Thoracic aorta (tissue), 2 donors: ENCODE results near the gene UBE2H. TPM values are rescaled to one million over a fixed set of nuclear protein-coding genes. Genes with fewer than 3 reads are reported as not detected.

Experiments
- ATAC-seq: fragments of 150-250 bp; one replicate; pipeline ENCODE4 v1.8.0; 2017; ENCODE audit warnings: low read depth; ENCODE audit not compliant: insufficient number of reproducible peaks, low FRiP score
- DNase-seq: peaks from one replicate; pipeline ENCODE4 v3.0.0-alpha.2; 2020; ENCODE audit warnings: low spot score
- H3K27ac ChIP-seq, 2 donors: fragments of 200-600 bp; sonication (generic); 1 replicate in 1 of 2; 2 replicates in 1 of 2; pipeline ENCODE4 v1.5.1; 2016; ENCODE audit warnings: mild to moderate bottlenecking in 2 of 2, moderate library complexity in 2 of 2
- H3K27me3 ChIP-seq: fragments of 200-600 bp; sonication (generic); replicated peaks from 2 replicates; pipeline ENCODE4 v1.6.0; 2016; ENCODE audit warnings: mild to moderate bottlenecking; ENCODE audit not compliant: insufficient read depth
- H3K36me3 ChIP-seq: fragments of 200-600 bp; sonication (generic); one replicate; pipeline ENCODE4 v1.5.1; 2016
- H3K4me1 ChIP-seq, 2 donors: fragments of 200-600 bp; sonication (generic); 1 replicate in 1 of 2; 2 replicates in 1 of 2; pipeline versions ENCODE4 v1.5.1 to v1.6.0; 2016; ENCODE audit warnings: low read depth in 2 of 2, mild to moderate bottlenecking in 1 of 2; ENCODE audit not compliant: control insufficient read depth in 1 of 2
- H3K4me3 ChIP-seq: fragments of 200-600 bp; sonication (generic); 2 replicates; pipeline ENCODE4 v1.5.1; 2016; ENCODE audit warnings: mild to moderate bottlenecking
- H3K9me3 ChIP-seq: fragments of 200-600 bp; sonication (generic); 2 replicates; pipeline ENCODE4 v1.5.1; 2016
- CTCF ChIP-seq: fragments of 200-600 bp; sonication (generic); IDR thresholded peaks from one replicate; pipeline ENCODE4 v1.5.1; 2019; ENCODE audit warnings: antibody characterized with exemption
- total RNA-seq, 2 donors: library from RNA; depleted of rRNA; stranded (reverse); fragments of >200 nt; gene quantifications; one replicate each; pipeline versions ENCODE4 v1.1.0 to v1.2.3, GENCODE V29; 2016

The UBE2H gene
- total RNA-seq, 2 donors from 2014 or later, result 136 to 158 TPM

- Histone ChIP-seq H3K9me3 (no peaks in the 10 kb centered on the region), H3K27me3 (no peaks in the 10 kb centered on the region), H3K4me3 (no peak overlapping the region), H3K36me3 (no peaks in the 10 kb centered on the region), H3K4me1 (no peaks in the 10 kb centered on the region), H3K27ac (no peak overlapping the region)
- ATAC-seq, result no peak
- no peak for TF ChIP-seq CTCF
- DNase-seq, result no peak
Observed at GRCh38 chr7:129803546-129804081, 149.1 kb downstream of the UBE2H start.

- H3K4me1 ChIP-seq, result no peaks in the 10 kb centered on the region
- H3K9me3 ChIP-seq, result no peaks in the 10 kb centered on the region
- H3K27me3 ChIP-seq, result no peaks in the 10 kb centered on the region
- no peak overlapping the region for H3K4me3 ChIP-seq
- TF ChIP-seq CTCF, result no peak
- no peaks in the 10 kb centered on the region for H3K36me3 ChIP-seq
- H3K27ac ChIP-seq, result no peak overlapping the region
- ATAC-seq (no peak), DNase-seq (no peak)
Observed at GRCh38 chr7:129801882-129802281, 150.9 kb downstream of the UBE2H start.

- TF ChIP-seq CTCF, result no peak
- Histone ChIP-seq H3K36me3 (no peaks in the 10 kb centered on the region), H3K27ac (no peak overlapping the region), H3K4me1 (no peaks in the 10 kb centered on the region), H3K9me3 (no peaks in the 10 kb centered on the region), H3K27me3 (no peaks in the 10 kb centered on the region), H3K4me3 (no peak overlapping the region)
- ATAC-seq (no peak), DNase-seq (no peak)
Observed at GRCh38 chr7:129800901-129801300, 151.9 kb downstream of the UBE2H start.

GRCh38 chr7:129799350-129799955, 153.3 kb downstream of the UBE2H start:
- no peaks in the 10 kb centered on the region for H3K9me3 ChIP-seq
- no peak overlapping the region for H3K27ac ChIP-seq
- no peaks in the 10 kb centered on the region for H3K36me3 ChIP-seq
- TF ChIP-seq CTCF, result no peak
- ATAC-seq, result no peak
- no peak overlapping the region for H3K4me3 ChIP-seq
- H3K4me1 ChIP-seq, result no peaks in the 10 kb centered on the region
- DNase-seq, result no peak
- no peaks in the 10 kb centered on the region for H3K27me3 ChIP-seq

GRCh38 chr7:129798616-129799349, 154.0 kb downstream of the UBE2H start:
- Histone ChIP-seq H3K4me1 (no peaks in the 10 kb centered on the region), H3K9me3 (no peaks in the 10 kb centered on the region), H3K36me3 (no peaks in the 10 kb centered on the region), H3K27ac (no peak overlapping the region), H3K4me3 (no peak overlapping the region), H3K27me3 (no peaks in the 10 kb centered on the region)
- DNase-seq (no peak), ATAC-seq (no peak)
- no peak for TF ChIP-seq CTCF
